HCT116 (cell line): ENCODE results near the gene PATZ1. TPM values are rescaled to one million over a fixed set of nuclear protein-coding genes. Genes with fewer than 3 reads are reported as not detected.

Source experiments
- ATAC-seq: fragments of 200-7000 bp; cut with Tn5 transposase; 2 replicates; pipeline ENCODE4 v1.9.1; 2020; ENCODE audit warnings: mild to moderate bottlenecking, moderate library complexity
- BruUV-seq: library from RNA; stranded (reverse); fragments of 400-500 nt; replicated peaks from 2 replicates; lab custom pipeline; 2021; lab: Mats Ljungman, UMichigan
- CTCF ChIA-PET: fragments of 300-600 bp; sonication (Branson Sonifier 250); formaldehyde crosslinking; loops from one replicate; lab custom pipeline; 2021; ENCODE audit warnings: antibody characterized with exemption; lab: Charles Lee
- POLR2A ChIA-PET: fragments of 300-600, 350-600 bp; sonication (Branson Sonifier 250); formaldehyde crosslinking; loops from one replicate; lab custom pipeline; 2021; ENCODE audit warnings: antibody characterized with exemption; lab: Charles Lee
- RAD21 ChIA-PET, 2 experiments: fragments of 300-600 bp; sonication (Branson Sonifier 250); formaldehyde crosslinking; loops; one replicate each; lab custom pipeline; 2023; ENCODE audit warnings: low total read pairs in 2 of 2; ENCODE audit not compliant: uncharacterized antibody in 2 of 2, unreplicated experiment in 2 of 2, low non-redundant PET in 1 of 2; lab: Charles Lee
- DNase-seq: peaks from one replicate; pipeline ENCODE4 v3.0.0-alpha.2; 2010; ENCODE audit warnings: low read depth, low spot score
- H2AFZ ChIP-seq: fragments of 200-600 bp; shearing (Covaris generic), sonication (generic); 2 replicates; pipeline ENCODE4 v1.6.1; 2017; ENCODE audit warnings: low read depth, mixed run types, mixed read lengths, antibody characterized with exemption, low read length; ENCODE audit not compliant: poor library complexity, severe bottlenecking
- H3K27ac ChIP-seq: 2 replicates; pipeline ENCODE4 v1.5.1; 2012; ENCODE audit warnings: low read depth, low read length
- H3K27me3 ChIP-seq: fragments of 200-600 bp; sonication (generic); 2 replicates; pipeline ENCODE4 v1.6.1; 2016; ENCODE audit warnings: mixed run types, low read length, mixed read lengths; ENCODE audit not compliant: insufficient read depth
- H3K36me3 ChIP-seq, 2 experiments: fragments of 200-500 bp in 1 of 2; fragments of 200-600 bp in 1 of 2; sonication (Bioruptor generic) in 1 of 2; sonication (generic) in 1 of 2; 2 replicates each; pipeline versions ENCODE4 v1.5.1 to v1.6.1; 2014 to 2016; ENCODE audit warnings: low read length in 2 of 2, inconsistent platforms in 1 of 2, mixed read lengths in 1 of 2, mixed run types in 1 of 2; ENCODE audit not compliant: insufficient read depth in 2 of 2, control insufficient read depth in 1 of 2
- H3K4me1 ChIP-seq, 2 experiments: fragments of 200-600 bp in 1 of 2; sonication (generic) in 1 of 2; 2 replicates each; pipeline versions ENCODE4 v1.5.1 to v1.6.1; 2012 to 2017; ENCODE audit warnings: low read length in 2 of 2, inconsistent platforms in 1 of 2, mild to moderate bottlenecking in 1 of 2, mixed read lengths in 1 of 2, mixed run types in 1 of 2, moderate library complexity in 1 of 2; ENCODE audit not compliant: insufficient read depth in 2 of 2, control insufficient read depth in 1 of 2
- H3K4me2 ChIP-seq: fragments of 200-600 bp; sonication (generic); 2 replicates; pipeline ENCODE4 v1.6.1; 2017; ENCODE audit warnings: mixed run types, low read length, mixed read lengths
- H3K4me3 ChIP-seq, 2 experiments: fragments of 200-600 bp in 1 of 2; sonication (generic) in 1 of 2; replicated peaks in 1 of 2; 2 replicates each; pipeline ENCODE4 v1.5.1; 2011 to 2016; ENCODE audit warnings: low read length in 2 of 2, control low read depth in 1 of 2, low read depth in 1 of 2, mild to moderate bottlenecking in 1 of 2, mixed read lengths in 1 of 2, mixed run types in 1 of 2
- H3K79me2 ChIP-seq: fragments of 200-600 bp; sonication (generic); 2 replicates; pipeline ENCODE4 v1.6.1; 2017; ENCODE audit warnings: mild to moderate bottlenecking, mixed run types, low read length, moderate library complexity, mixed read lengths; ENCODE audit not compliant: insufficient read depth
- H3K9ac ChIP-seq: fragments of 200-600 bp; sonication (generic); 2 replicates; pipeline ENCODE4 v1.6.1; 2016; ENCODE audit warnings: low read length, mixed read lengths
- H3K9me2 ChIP-seq: fragments of 200-600 bp; sonication (generic), shearing (Covaris generic); 2 replicates; pipeline ENCODE4 v1.6.1; 2017; ENCODE audit warnings: mixed run types, mild to moderate bottlenecking, moderate library complexity; ENCODE audit not compliant: insufficient read depth
- H3K9me3 ChIP-seq, 2 experiments: fragments of 200-500 bp in 1 of 2; fragments of 200-600 bp in 1 of 2; sonication (Bioruptor generic) in 1 of 2; sonication (generic) in 1 of 2; 2 replicates each; pipeline ENCODE4 v1.6.1; 2014 to 2017; ENCODE audit warnings: low read length in 2 of 2, mixed read lengths in 2 of 2, inconsistent platforms in 1 of 2, low read depth in 1 of 2, mild to moderate bottlenecking in 1 of 2, mixed run types in 1 of 2, moderate library complexity in 1 of 2; ENCODE audit not compliant: control insufficient read depth in 1 of 2, insufficient read depth in 1 of 2
- H4K20me1 ChIP-seq: fragments of 200-600 bp; sonication (generic), shearing (Covaris generic); 2 replicates; pipeline ENCODE4 v1.6.1; 2017; ENCODE audit warnings: mixed run types, mild to moderate bottlenecking, moderate library complexity; ENCODE audit not compliant: insufficient read depth
- ATF3 ChIP-seq: IDR thresholded peaks from 2 replicates; pipeline ENCODE4 v1.6.1; 2012
- CBX3 ChIP-seq: IDR thresholded peaks from 2 replicates; pipeline ENCODE4 v1.6.1; 2012; ENCODE audit warnings: low read depth
- CTCF ChIP-seq, 3 experiments: fragments of 200-600 bp in 1 of 3; sonication (generic) in 1 of 3; IDR thresholded peaks in 2 of 3; conservative IDR thresholded peaks in 1 of 3; 2 replicates each; pipeline ENCODE4 v1.5.1; 2012 to 2017; ENCODE audit warnings: low read depth in 2 of 3, low read length in 2 of 3, antibody characterized with exemption in 1 of 3, borderline replicate concordance in 1 of 3, control low read depth in 1 of 3, mild to moderate bottlenecking in 1 of 3, mixed read lengths in 1 of 3, mixed run types in 1 of 3, moderate library complexity in 1 of 3; ENCODE audit not compliant: insufficient read depth in 1 of 3
- EGR1 ChIP-seq: IDR thresholded peaks from 2 replicates; pipeline ENCODE4 v1.6.1; 2012; ENCODE audit warnings: low read depth
- EZH2 ChIP-seq: fragments of 200-600 bp; sonication (generic); IDR thresholded peaks from 2 replicates; pipeline ENCODE4 v1.6.1; 2017; ENCODE audit warnings: antibody characterized with exemption, mixed run types
- MAX ChIP-seq: IDR thresholded peaks from 2 replicates; pipeline ENCODE4 v1.6.1; 2012
- POLR2A ChIP-seq: IDR thresholded peaks from 2 replicates; pipeline ENCODE4 v1.7.0; 2011; ENCODE audit warnings: borderline replicate concordance; ENCODE audit not compliant: insufficient read depth, insufficient read length; ENCODE audit errors: extremely low read depth
- SIN3A ChIP-seq: IDR thresholded peaks from 2 replicates; pipeline ENCODE4 v1.6.1; 2012; ENCODE audit warnings: low read depth
- SP1 ChIP-seq: IDR thresholded peaks from 2 replicates; pipeline ENCODE4 v1.6.1; 2012; ENCODE audit warnings: low read depth
- SRF ChIP-seq: IDR thresholded peaks from 2 replicates; pipeline ENCODE4 v1.6.1; 2012; ENCODE audit warnings: low read depth
- ZBTB33 ChIP-seq: IDR thresholded peaks from 2 replicates; pipeline ENCODE4 v1.6.1; 2011; ENCODE audit warnings: mild to moderate bottlenecking, low read length, moderate library complexity; ENCODE audit not compliant: insufficient replicate concordance; ENCODE audit errors: extremely low read depth
- ZNF274 ChIP-seq: fragments of 200-500 bp; sonication (Bioruptor generic); IDR thresholded peaks from 2 replicates; pipeline ENCODE4 v1.6.1; 2014; ENCODE audit warnings: mild to moderate bottlenecking, low read depth, low read length, inconsistent platforms
- intact Hi-C: fragments of 100-400 bp; cut with micrococcal nuclease; formaldehyde crosslinking; loops from 2 replicates; pipeline ENCODE4 v1.10.0; 2022
- total RNA-seq: library from RNA; stranded (reverse); gene quantifications from one replicate; pipeline ENCODE4 v1.2.1, GENCODE V29; 2021; ENCODE audit not compliant: unreplicated experiment

The PATZ1 gene
- total RNA-seq, 1 experiment from 2014 or later: 30.6 TPM

- Histone ChIP-seq H3K36me3 (peaks cover 17 to 36% of the 10 kb centered on the region in 2 experiments; a peak in 3 of 4 replicates), H3K27ac (no peak overlapping the region), H3K4me1 (peaks cover 21 to 33% of the 10 kb centered on the region in 2 experiments), H4K20me1 (no peaks in the 10 kb centered on the region), H3K9ac (no peak overlapping the region), H2AFZ (no peak overlapping the region), H3K9me3 (no peaks in the 10 kb centered on the region), H3K9me2 (no peaks in the 10 kb centered on the region), H3K4me3 (no peak overlapping the region), H3K4me2 (no peak overlapping the region), H3K79me2 (peaks cover 43% of the 10 kb centered on the region), H3K27me3 (no peaks in the 10 kb centered on the region)
- no peak for ATAC-seq
- TF ChIP-seq EZH2: no peak
- TF ChIP-seq CBX3: no peak
- TF ChIP-seq ATF3: no peak
- RAD21 ChIA-PET: no interaction called here
- BruUV-seq: no TSS peak
- DNase-seq: no peak
- intact Hi-C loops: no loop called here
- CTCF ChIA-PET: interaction anchor here (1.4 kb wide), 1 partner anchor 26 kb away, joined by 3 read pairs; no protein-coding TSS in a partner anchor
- POLR2A ChIA-PET: no interaction called here
Measured at GRCh38 chr22:31339148-31339832, 6.9 kb downstream of the PATZ1 start.

GRCh38 chr22:31337178-31337577, 9.0 kb downstream of the PATZ1 start:
- Histone ChIP-seq H4K20me1 (no peaks in the 10 kb centered on the region), H3K9me3 (no peaks in the 10 kb centered on the region), H3K9me2 (no peaks in the 10 kb centered on the region), H3K9ac (no peak overlapping the region), H3K4me2 (peak overlapping the region; percentile 42), H2AFZ (no peak overlapping the region), H3K27me3 (no peaks in the 10 kb centered on the region), H3K27ac (no peak overlapping the region), H3K36me3 (peaks cover 26 to 46% of the 10 kb centered on the region in 2 experiments; a peak in 3 of 4 replicates), H3K4me1 (peaks cover 7 to 15% of the 10 kb centered on the region in 2 experiments; a peak in 3 of 4 replicates), H3K79me2 (peaks cover 24% of the 10 kb centered on the region; the same call in 1 of the 2 replicates), H3K4me3 (no peak overlapping the region)
- ChIA-PET RAD21 (no interaction called here), POLR2A (interaction anchor here (0.6 to 1.1 kb wide), 2 partner anchors 9 to 177 kb away, joined by 3 to 4 read pairs; partner anchors contain the start of genes PATZ1 and RNF185), CTCF (interaction anchor here (1.5 kb wide), 1 partner anchor 24 kb away, joined by 6 read pairs; no protein-coding TSS in a partner anchor)
- no peak for TF ChIP-seq MAX
- TF ChIP-seq CTCF (IDR thresholded peaks at IDR 0.05 in 2 of 3, conservative IDR thresholded peaks at IDR 0.05 in 1 of 3; ENCODE audit: borderline replicate concordance in 1 of 3, insufficient read depth in 1 of 3, low read depth in 2 of 3, low read length in 2 of 3): no peak
- TF ChIP-seq SIN3A: no peak
- no peak for TF ChIP-seq POLR2A
- no peak for TF ChIP-seq ZNF274
- TF ChIP-seq SP1: no peak
- no peak for TF ChIP-seq ATF3
- no peak for TF ChIP-seq CBX3
- no peak for TF ChIP-seq SRF
- no peak for TF ChIP-seq ZBTB33
- no peak for TF ChIP-seq EGR1
- no peak for TF ChIP-seq EZH2
- BruUV-seq: no TSS peak
- ATAC-seq (peak; percentile 76), DNase-seq (no peak)
- intact Hi-C loops: no loop called here
